ENCODE data around the gene DSC2.
"Not testable (repeated sequence)": the region's sequence is repeated elsewhere in the genome, so short reads cannot be mapped to it uniquely, and the experiment has no call there.

DSC2 gene

DNA sequence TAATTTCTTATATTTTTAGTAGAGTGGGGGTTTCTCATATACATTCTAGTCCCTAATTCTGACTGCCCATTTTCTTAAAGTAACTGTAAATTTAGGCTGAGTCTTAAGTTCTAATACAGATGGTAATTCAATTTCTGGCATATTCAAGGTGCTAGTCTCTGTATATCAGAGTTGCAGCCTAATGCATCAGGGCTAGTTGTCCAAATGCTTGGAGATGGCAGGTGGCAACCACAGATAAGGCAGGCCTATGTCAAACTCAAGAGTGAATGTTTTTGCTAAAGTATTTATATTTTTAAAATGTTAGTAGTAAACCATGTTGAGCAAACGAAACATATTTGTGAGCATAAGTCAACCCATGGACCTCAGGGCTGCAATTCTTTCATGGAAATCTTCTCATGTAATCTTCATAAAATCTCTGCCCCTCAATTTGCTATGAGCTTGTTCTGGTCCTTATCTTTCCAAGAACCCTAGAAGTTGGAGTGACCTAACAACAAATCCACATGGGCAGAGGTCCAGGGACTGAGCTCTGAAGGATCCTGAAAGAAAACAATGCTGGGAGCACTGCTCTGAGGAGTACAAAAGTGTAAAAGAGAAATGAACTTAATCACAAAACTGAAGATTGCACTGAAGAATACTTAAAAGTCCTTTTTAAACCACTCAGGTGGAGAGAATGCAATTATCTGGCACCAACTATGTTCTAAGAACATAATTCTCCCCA, 27.3 kb upstream of the DSC2 start:
- no peak for TF ChIP-seq ZFX (IDR thresholded peaks at IDR 0.05; ENCODE audit: borderline replicate concordance)
- TF ChIP-seq, protein P1, sequence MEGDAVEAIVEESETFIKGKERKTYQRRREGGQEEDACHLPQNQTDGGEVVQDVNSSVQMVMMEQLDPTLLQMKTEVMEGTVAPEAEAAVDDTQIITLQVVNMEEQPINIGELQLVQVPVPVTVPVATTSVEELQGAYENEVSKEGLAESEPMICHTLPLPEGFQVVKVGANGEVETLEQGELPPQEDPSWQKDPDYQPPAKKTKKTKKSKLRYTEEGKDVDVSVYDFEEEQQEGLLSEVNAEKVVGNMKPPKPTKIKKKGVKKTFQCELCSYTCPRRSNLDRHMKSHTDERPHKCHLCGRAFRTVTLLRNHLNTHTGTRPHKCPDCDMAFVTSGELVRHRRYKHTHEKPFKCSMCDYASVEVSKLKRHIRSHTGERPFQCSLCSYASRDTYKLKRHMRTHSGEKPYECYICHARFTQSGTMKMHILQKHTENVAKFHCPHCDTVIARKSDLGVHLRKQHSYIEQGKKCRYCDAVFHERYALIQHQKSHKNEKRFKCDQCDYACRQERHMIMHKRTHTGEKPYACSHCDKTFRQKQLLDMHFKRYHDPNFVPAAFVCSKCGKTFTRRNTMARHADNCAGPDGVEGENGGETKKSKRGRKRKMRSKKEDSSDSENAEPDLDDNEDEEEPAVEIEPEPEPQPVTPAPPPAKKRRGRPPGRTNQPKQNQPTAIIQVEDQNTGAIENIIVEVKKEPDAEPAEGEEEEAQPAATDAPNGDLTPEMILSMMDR (IDR thresholded peaks at IDR 0.05): no peak
- H3K27ac ChIP-seq: no peak overlapping the region

DNA sequence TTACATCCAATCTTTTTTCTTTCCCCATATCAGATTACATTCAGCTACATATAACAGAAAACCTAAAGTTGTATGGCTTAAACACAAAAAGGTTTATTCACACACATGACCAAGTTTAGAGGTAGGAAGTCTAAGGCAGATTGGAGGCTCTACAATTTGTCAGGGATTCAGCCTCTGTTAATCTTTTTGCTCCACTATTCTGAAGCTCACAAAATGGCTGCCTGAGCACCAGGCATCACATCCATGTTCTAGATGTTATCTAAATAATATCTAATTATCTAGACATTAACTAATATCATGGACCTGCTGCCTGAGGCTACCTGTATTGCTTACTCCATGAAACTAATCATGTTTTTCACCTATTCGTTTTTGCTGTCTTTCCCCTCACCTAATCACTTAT, 23.7 kb upstream of the DSC2 start:
- TF ChIP-seq, protein P1 (IDR thresholded peaks at IDR 0.05): no peak
- TF ChIP-seq ZFX (IDR thresholded peaks at IDR 0.05; ENCODE audit: borderline replicate concordance): no peak

DNA sequence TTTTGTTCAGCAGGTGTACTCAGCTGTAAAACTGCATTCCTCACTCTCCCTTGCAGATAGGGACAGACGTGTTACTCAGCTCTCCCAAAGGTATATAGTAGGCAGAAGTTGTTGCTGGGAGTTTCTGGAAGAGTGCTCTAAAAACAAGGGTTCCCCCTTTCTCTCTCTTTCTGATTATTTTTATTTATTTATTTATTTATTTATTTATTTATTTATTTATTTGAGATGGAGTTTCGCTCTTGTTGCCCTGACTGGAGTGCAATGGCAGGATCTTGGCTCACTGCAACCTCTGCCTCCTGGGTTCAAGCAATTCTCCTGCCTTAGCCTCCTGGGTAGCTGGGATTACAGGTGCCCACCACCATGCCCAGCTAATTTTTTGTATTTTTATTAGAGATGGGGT, 20.9 kb upstream of the DSC2 start:
- not testable (repeated sequence) for H3K27ac ChIP-seq

More for the DNA sequence above, 23.7 kb upstream of the DSC2 start:
- H3K27ac ChIP-seq: no peak overlapping the region

DNA sequence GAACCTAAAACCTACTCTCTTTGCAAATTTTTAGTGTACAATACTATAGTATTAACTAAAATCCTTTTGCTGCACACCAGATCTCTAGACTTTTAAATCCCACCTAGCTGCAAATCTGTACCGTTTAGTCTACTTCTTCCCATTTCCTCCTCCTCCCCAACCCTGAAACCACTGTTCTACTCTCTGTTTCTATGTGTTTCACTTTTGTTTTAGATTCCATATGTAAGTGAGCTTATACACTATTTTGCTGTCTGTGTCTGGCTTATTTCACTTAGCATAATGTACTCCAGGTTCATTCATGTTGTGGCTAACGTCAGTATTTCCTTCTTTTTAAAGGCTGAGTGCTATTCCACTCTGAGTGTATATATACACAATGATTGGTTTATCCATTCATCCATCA, 18.4 kb upstream of the DSC2 start:
- no peak overlapping the region for H3K27ac ChIP-seq
- TF ChIP-seq, protein P1 (IDR thresholded peaks at IDR 0.05): no peak
- TF ChIP-seq ZFX (IDR thresholded peaks at IDR 0.05; ENCODE audit: borderline replicate concordance): no peak

DNA sequence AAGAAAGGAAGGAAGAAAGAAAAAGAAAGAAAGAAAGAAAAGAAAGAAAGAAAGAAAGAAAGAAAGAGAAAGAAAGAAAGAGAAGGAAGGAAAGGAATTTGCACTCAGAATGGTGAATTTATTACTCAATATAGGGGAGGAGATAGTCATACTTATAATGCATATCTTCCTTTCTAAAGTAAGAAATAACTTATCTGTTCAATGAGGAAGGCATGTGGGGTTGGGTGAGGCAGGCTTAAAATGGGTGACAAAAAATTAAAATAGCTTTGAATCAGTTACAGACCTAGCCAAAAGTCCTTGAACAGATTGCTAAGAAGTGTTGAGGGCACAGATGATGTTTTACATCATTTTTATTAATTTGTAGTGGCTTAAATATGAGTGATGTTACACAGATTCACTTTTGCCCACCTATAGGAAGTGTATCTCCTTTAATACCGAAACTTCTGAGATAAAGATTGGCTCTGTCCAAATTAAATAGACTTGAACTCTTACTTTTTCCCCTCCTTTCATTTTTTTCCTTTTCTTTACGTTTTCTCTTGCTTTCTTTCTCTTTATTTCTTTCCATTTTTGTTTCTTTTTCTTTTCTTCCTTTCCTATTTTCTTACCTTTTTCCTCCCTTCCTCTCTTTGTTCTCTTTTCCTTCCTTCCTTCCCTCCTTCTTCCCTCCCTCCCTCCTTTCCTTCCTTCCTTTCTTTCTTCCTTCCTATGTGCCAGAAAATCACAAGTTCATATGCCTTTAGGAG, 14.8 kb upstream of the DSC2 start:
- H3K27ac ChIP-seq: no peak overlapping the region
- TF ChIP-seq, protein P1 (IDR thresholded peaks at IDR 0.05): no peak
- TF ChIP-seq ZFX (IDR thresholded peaks at IDR 0.05; ENCODE audit: borderline replicate concordance): no peak

DNA sequence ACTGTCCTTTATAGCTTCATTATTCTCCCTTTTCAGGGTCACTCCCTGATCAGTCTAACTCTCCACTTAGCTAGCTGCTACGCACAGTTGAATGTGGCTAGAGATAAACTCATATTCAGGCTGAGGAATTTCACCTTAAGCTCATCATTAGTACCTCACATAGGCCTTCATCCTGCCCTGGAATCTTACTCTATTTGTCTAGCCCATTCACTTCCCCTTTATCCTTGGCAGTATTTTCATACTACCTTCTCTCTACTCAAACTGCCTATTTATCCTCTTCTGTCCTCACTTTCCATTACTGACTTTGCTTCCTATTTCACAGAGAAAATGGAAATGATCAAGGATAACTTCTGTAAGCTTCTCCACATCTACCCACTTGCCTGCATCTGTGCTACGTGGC, 10.6 kb upstream of the DSC2 start:
- TF ChIP-seq, protein P1 (IDR thresholded peaks at IDR 0.05): no peak
- no peak for TF ChIP-seq ZFX (IDR thresholded peaks at IDR 0.05; ENCODE audit: borderline replicate concordance)
- no peak overlapping the region for H3K27ac ChIP-seq

DNA sequence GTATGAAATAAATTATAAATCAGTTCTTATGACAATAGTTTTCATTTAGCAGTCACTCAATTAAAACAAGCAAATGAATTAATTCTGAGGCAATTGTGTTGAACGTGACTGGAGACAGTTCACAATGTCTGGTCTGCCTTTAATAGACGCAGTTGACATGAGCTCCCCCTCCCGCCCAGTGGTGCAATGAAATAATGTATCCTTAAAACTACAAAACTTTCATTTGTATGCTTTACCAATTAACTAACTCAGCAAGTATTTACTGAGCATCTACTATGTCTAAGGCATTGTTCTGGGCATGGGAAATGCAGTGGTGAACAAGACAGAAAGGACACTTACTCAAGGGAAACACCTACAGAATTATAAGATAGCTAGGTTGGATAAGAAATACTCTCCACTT, 3.5 kb upstream of the DSC2 start:
- H3K27ac ChIP-seq: no peak overlapping the region
- TF ChIP-seq, protein P1 (IDR thresholded peaks at IDR 0.05): no peak
- no peak for TF ChIP-seq ZFX (IDR thresholded peaks at IDR 0.05; ENCODE audit: borderline replicate concordance)
